ENCODE results near the gene PAGE3.

Gene PAGE3, protein sequence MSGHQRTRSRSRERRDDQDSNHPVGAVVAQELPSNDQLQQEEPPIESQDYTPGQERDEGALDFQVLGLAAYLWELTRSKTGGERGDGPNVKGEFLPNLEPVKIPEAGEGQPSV

DNA sequence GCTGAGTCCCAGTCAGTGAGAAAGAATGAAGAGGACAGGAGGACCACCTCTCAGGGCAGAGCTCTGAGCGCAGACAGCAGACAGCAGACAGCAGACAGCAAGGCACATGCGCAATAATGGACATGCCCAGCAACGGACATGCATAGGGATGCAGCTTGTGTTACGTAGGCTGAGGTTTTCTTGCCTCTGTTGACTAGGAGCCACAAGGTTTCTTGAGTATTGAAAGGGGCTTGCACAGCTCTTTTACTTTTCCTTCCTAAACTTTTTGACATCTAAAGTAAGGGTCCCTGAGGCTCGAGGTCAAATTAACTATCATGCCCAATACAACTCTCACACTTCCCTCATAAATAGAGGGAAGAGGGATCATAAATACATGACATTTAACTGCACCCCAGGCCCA, at the start of gene PAGE3:
TSS of gene PAGE3 (minus strand) at position 101 of the 400 bp plus-strand sequence. CDS start 1,013 bp downstream, outside the sequence.
- no peak for DNase-seq

DNA sequence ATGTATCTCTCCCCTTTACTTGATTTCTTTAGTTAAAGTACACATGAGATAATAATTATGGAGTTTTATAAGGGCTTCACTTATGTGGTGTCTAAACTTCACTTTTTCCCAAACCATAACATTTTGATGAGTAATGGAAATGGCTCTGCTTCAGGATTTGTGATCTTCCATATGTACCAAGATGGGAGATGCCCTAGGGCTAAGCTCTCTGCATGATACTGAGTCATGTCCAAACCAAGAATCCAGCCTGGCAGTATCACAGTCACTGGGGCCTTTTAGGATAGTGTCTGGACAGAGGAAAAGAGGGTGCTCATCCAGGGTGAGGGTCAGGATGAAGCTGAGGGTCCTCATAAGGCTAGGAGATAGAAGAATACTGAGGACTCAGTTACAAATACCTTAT, 47.9 kb upstream of the PAGE3 start:
- DNase-seq = no peak

DNA sequence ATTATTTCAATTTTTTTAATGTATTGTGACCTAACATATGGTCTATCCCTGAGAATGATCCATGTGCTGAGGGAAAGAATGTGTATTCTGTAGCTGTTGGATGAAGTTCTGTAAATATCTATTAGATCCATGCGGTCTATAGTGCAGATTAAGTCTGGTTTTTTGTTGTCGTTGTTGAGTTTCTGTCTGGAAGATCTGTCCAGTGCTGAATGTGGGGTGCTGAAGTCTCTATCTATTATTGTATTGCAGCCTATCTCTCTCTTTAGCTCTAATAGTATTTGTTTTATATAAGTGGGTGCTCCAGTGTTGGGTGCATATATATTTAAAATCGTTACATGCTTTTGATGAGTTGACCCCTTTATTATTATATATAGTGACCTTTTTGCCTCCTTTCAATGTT, 26.2 kb upstream of the PAGE3 start:
- DNase-seq = no peak

DNA sequence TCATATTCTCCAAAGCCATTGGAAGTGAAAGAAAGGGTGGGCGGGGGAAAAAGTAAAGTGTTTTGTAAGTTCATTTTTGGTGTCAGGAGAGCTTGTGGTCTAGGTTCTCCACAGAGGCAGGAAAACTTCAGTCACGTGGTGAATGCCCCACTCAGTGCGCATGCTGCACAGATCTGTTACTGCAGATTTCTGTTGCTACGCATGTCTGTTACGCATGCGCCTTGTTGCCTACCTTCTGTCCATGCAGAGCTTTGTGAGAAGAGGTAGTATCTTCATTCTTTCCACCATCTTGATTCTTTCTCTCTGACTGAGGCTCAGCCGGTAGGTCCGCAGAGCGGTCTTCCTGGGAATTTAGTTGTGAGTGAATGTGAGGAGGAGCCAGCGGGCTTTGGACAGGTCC, 15.1 kb upstream of the PAGE3 start:
- no peak for DNase-seq

DNA sequence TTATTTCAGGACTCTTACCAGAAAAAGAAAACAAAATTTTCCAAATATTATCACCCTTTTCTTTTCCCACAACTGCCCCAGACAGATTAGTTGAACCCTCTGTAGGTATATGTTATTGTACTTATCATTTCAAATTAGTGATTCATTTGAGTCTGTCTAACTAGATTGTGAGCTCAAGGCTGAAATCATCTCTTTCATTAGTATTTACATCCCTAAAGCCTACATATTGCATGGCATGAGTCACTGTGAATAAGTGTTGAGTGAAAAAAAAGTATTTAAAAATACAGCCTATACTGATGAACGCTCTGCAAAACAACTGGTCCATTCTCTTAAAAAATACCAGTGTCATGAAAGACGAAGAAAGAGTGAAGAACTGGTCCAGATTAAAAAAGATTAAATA, 3.9 kb downstream of the PAGE3 start:
- DNase-seq = no peak

DNA sequence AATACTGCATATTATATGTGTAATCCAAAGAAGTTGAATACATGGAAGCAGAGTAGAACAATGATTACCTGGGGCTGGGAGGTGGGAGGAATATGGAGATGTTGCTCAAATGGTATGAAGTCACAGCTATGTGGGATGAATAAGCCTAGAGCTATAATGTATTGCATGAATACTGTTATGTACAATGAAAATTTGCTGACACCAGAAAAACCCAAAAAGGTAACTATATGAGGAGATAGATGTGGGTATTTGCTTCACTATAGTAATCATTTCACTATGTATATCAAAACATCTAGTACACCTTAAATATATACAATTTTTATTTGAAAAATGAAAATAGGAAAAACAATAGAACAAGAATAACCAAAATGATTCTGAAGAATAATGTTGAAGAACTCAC, 11.2 kb downstream of the PAGE3 start:
- no peak for DNase-seq

DNA sequence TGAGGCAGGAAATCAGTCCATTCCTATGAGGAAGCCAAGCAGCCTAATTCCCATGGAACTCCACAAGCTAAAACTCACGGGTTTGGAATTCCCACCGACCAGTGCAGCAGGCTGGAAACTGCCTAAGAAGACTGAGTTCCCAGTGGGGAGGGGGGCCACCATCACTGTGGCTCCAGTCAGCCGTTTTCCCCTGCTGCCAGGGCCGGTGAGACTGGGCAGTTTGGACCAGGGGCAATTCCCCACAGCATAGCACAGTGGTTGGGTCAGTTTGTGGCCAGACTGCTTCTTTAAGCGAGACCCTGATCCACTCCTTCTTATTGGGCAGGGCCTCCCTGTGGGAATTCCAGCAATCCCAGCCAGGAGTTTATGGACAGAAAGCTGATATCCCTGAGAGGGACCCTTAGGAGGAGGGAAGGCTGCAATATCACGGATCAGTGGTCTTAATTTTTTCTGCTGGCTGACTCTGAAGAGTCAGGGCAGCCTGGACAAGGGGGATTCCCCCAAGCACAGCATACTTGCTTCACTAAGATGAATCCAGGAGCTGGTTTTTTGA, 23.9 kb downstream of the PAGE3 start:
- no peak for DNase-seq

DNA sequence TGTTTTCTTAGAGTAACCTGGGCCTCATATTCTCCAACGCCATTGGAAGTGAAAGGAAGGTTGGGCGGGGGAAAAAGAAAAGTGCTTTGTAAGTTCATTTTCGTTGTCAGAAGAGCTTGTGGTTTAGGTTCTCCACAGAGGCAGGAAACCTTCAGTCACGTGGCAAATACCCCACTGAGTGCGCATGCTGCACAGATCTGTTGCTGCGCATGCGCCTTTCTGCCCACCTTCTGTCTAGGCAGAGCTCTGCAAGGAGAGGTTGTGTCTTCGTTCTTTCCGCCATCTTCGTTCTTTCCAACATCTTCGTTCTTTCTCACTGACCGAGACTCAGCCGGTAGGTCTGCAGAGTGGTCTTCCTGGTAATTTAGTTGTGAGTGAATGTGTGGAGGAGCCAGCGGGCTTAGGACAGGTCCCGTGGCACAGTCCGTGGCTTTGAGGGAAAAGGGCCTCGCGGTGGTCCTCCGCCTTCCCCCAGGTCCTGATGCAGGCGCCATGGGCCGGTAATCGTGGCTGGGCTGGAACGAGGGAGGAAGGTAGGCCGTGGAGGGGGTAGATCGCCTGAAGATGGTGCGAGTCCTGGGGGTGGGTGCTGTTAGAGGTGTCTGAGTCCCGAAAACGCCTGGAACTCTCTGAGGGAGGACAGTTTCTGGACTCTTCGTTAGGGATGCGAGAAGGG, 44.5 kb downstream of the PAGE3 start, which contains the start of gene PAGE5:
TSS of gene PAGE5 (plus strand) at position 228 of the 676 bp plus-strand sequence. CDS start 1,037 bp downstream, outside the sequence.
- no peak for DNase-seq

DNA sequence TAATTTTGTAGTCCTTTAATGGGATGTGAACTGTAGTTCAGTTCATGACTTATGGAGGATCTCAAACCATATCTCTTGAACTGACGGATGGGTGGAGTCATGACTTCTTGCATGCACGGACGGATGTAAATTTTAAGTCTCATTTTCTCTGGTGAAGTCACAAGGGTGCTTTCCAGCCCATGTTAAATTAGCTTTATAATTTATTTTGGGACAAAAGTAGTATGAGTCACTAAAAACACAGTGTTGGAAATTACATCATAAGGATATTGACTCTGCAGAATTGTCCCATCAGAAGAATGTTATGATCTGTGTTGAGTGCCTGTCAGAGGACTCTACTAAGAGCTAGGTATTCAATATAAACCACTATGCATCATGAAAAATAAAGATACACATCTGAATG, 51.3 kb downstream of the PAGE3 start:
- no peak for DNase-seq

DNA sequence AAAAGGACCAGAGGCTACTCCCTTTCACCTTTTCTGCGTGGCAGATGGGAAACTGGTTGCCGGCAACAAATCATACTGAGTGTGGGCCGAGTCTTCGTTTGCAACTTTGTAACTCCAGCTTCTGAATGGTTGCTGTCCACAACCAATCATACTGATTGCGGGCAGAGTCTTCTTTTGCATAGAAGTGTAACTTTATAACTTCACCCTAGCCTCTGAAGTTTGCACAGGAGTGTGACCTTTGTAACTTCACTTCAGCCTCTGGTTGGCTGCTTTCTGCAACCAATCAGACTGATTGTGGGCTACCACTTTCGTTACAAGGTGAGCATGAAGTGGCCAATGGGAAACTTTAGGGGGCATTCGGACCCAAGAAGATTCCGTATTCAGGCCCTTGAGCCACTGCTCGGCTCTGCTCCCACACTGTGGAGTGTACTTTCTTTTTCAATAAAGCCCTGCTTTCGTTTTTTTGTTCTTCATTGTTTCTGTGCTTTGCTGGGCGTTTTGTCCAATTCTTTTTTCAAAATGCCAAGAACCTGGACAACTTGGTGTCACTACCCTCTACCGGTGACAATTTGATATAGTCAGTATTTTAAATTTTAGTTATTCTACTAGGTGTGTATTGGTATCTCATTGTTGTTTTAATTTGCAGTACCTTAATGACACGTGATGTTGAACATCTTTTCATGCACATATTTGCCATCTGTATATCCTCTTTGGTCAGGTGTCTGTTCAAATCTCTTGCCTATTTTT, 53.6 kb downstream of the PAGE3 start:
- DNase-seq = no peak

Data from NCI-H2107 (cell line).